ENCODE measurements around the gene ETV1.

Gene ETV1

GRCh38 chr7:13989126-13989948 is at the start of gene ETV1:
ETV1 (minus strand) TSS chr7:13989666; CDS start chr7:13989052, 614 bp downstream.
- DNase-seq = peak; percentile 89

- DNase-seq = no peak
Measured at GRCh38 chr7:14024406-14024805, 34.9 kb upstream of the ETV1 start.

GRCh38 chr7:14023838-14024237 is 34.4 kb upstream of the ETV1 start:
- no peak for DNase-seq

- no peak for DNase-seq
Measured at GRCh38 chr7:14023342-14023741, 33.9 kb upstream of the ETV1 start.

GRCh38 chr7:14021069-14021468 is 31.6 kb upstream of the ETV1 start:
- DNase-seq = no peak

GRCh38 chr7:14020339-14020900 is 31.0 kb upstream of the ETV1 start:
- no peak for DNase-seq

- no peak for DNase-seq
Measured at GRCh38 chr7:14018751-14019150, 29.3 kb upstream of the ETV1 start.

GRCh38 chr7:14016950-14017349 is 27.5 kb upstream of the ETV1 start:
- DNase-seq = no peak

GRCh38 chr7:14013898-14014297 is 24.4 kb upstream of the ETV1 start:
- no peak for DNase-seq

GRCh38 chr7:14009453-14010418 is 20.3 kb upstream of the ETV1 start:
- no peak for DNase-seq

GRCh38 chr7:14001139-14001538 is 11.7 kb upstream of the ETV1 start:
- DNase-seq = no peak

GRCh38 chr7:14000247-14000646 is 10.8 kb upstream of the ETV1 start:
- no peak for DNase-seq

GRCh38 chr7:13998866-13999265 is 9.4 kb upstream of the ETV1 start:
- DNase-seq = no peak

GRCh38 chr7:13992596-13992964 is 3.1 kb upstream of the ETV1 start:
- DNase-seq = no peak

GRCh38 chr7:13991791-13992595 is 2.5 kb upstream of the ETV1 start:
- DNase-seq = no peak

- peak; percentile 99 for DNase-seq
Measured at GRCh38 chr7:13990984-13991790, 1.7 kb upstream of the ETV1 start.

GRCh38 chr7:13990319-13990983 is 985 bp upstream of the ETV1 start:
- peak; percentile 98 for DNase-seq

GRCh38 chr7:13989949-13990305 is 461 bp upstream of the ETV1 start:
- DNase-seq = no peak

- DNase-seq = peak; percentile 85
Measured at GRCh38 chr7:13988731-13989125, 738 bp downstream of the ETV1 start.

GRCh38 chr7:13988065-13988464 is 1.4 kb downstream of the ETV1 start:
- peak; percentile 30 for DNase-seq

GRCh38 chr7:13987395-13987794 is 2.1 kb downstream of the ETV1 start:
- no peak for DNase-seq
